ENCODE data around the gene ASB4.

The ASB4 gene

DNA sequence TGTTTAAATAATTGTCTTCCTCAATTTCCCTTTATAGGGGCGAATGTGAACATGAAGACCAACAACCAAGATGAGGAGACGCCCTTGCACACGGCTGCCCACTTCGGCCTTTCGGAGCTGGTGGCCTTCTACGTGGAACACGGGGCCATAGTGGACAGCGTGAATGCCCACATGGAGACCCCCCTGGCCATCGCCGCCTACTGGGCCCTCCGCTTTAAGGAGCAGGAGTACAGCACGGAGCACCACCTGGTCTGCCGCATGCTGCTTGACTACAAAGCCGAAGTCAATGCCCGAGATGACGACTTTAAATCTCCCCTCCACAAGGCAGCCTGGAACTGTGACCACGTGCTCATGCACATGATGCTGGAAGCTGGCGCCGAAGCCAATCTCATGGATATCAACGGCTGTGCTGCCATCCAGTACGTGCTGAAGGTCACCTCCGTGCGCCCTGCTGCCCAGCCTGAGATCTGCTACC is 42.1 kb downstream of the ASB4 start:
- Histone ChIP-seq H3K4me3 (replicated peaks; ENCODE audit: insufficient read depth, low read length) (no peak overlapping the region), H3K27me3 (ENCODE audit: insufficient read depth, poor library complexity, severe bottlenecking) (peaks cover 4% of the 10 kb centered on the region), H3K27ac (replicated peaks) (no peak overlapping the region)
- no peak for DNase-seq (ENCODE audit: low read depth in 1 of 2, low spot score in 1 of 2)
- TF ChIP-seq GABPA (IDR thresholded peaks at IDR 0.05; ENCODE audit: low read depth) (no peak), POLR2AphosphoS5 (IDR thresholded peaks at IDR 0.05; ENCODE audit: low read depth) (no peak), CTCF (IDR thresholded peaks at IDR 0.05; ENCODE audit: insufficient read depth, low read length) (no peak), SPI1 (IDR thresholded peaks at IDR 0.05; ENCODE audit: borderline replicate concordance, low read depth) (no peak)
- TF ChIP-seq, protein P1, sequence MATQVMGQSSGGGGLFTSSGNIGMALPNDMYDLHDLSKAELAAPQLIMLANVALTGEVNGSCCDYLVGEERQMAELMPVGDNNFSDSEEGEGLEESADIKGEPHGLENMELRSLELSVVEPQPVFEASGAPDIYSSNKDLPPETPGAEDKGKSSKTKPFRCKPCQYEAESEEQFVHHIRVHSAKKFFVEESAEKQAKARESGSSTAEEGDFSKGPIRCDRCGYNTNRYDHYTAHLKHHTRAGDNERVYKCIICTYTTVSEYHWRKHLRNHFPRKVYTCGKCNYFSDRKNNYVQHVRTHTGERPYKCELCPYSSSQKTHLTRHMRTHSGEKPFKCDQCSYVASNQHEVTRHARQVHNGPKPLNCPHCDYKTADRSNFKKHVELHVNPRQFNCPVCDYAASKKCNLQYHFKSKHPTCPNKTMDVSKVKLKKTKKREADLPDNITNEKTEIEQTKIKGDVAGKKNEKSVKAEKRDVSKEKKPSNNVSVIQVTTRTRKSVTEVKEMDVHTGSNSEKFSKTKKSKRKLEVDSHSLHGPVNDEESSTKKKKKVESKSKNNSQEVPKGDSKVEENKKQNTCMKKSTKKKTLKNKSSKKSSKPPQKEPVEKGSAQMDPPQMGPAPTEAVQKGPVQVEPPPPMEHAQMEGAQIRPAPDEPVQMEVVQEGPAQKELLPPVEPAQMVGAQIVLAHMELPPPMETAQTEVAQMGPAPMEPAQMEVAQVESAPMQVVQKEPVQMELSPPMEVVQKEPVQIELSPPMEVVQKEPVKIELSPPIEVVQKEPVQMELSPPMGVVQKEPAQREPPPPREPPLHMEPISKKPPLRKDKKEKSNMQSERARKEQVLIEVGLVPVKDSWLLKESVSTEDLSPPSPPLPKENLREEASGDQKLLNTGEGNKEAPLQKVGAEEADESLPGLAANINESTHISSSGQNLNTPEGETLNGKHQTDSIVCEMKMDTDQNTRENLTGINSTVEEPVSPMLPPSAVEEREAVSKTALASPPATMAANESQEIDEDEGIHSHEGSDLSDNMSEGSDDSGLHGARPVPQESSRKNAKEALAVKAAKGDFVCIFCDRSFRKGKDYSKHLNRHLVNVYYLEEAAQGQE (IDR thresholded peaks at IDR 0.05; ENCODE audit: insufficient replicate concordance, low read depth) = no peak

- DNase-seq (ENCODE audit: low read depth in 1 of 2, low spot score in 1 of 2) = no peak
- TF ChIP-seq POLR2AphosphoS5 (IDR thresholded peaks at IDR 0.05; ENCODE audit: low read depth) = no peak
- no peak for TF ChIP-seq GABPA (IDR thresholded peaks at IDR 0.05; ENCODE audit: low read depth)
- no peak for TF ChIP-seq CTCF (IDR thresholded peaks at IDR 0.05; ENCODE audit: insufficient read depth, low read length)
- no peak for TF ChIP-seq SPI1 (IDR thresholded peaks at IDR 0.05; ENCODE audit: borderline replicate concordance, low read depth)
- Histone ChIP-seq H3K27me3 (ENCODE audit: insufficient read depth, poor library complexity, severe bottlenecking) (no peaks in the 10 kb centered on the region), H3K4me3 (replicated peaks; ENCODE audit: insufficient read depth, low read length) (no peak overlapping the region), H3K27ac (replicated peaks) (no peak overlapping the region)
Observed at GRCh38 chr7:95529701-95530100, 44.0 kb downstream of the ASB4 start.

- H3K4me3 ChIP-seq (replicated peaks; ENCODE audit: insufficient read depth, low read length) = no peak overlapping the region
- H3K27me3 ChIP-seq (ENCODE audit: insufficient read depth, poor library complexity, severe bottlenecking) = no peaks in the 10 kb centered on the region
Observed at GRCh38 chr7:95530881-95531280, 45.1 kb downstream of the ASB4 start.

GRCh38 chr7:95531605-95532219 is 46.0 kb downstream of the ASB4 start:
- DNase-seq (ENCODE audit: low read depth in 1 of 2, low spot score in 1 of 2) = no peak
- Histone ChIP-seq H3K27ac (replicated peaks) (no peak overlapping the region), H3K27me3 (ENCODE audit: insufficient read depth, poor library complexity, severe bottlenecking) (no peaks in the 10 kb centered on the region), H3K4me3 (replicated peaks; ENCODE audit: insufficient read depth, low read length) (no peak overlapping the region)
- TF ChIP-seq SPI1 (IDR thresholded peaks at IDR 0.05; ENCODE audit: borderline replicate concordance, low read depth) (no peak), CTCF (IDR thresholded peaks at IDR 0.05; ENCODE audit: insufficient read depth, low read length) (no peak)

More at GRCh38 chr7:95530881-95531280, 45.1 kb downstream of the ASB4 start:
- TF ChIP-seq POLR2AphosphoS5 (IDR thresholded peaks at IDR 0.05; ENCODE audit: low read depth) = no peak
- no peak for TF ChIP-seq SPI1 (IDR thresholded peaks at IDR 0.05; ENCODE audit: borderline replicate concordance, low read depth)
- TF ChIP-seq, protein P1 (IDR thresholded peaks at IDR 0.05; ENCODE audit: insufficient replicate concordance, low read depth) = no peak
- TF ChIP-seq GABPA (IDR thresholded peaks at IDR 0.05; ENCODE audit: low read depth) = no peak
- H3K27ac ChIP-seq (replicated peaks) = no peak overlapping the region
- no peak for DNase-seq (ENCODE audit: low read depth in 1 of 2, low spot score in 1 of 2)

Measured in HL-60 (cell line).